Activated T-cell treated with anti-CD3 and anti-CD28 coated beads for 24 hours (primary cell): ENCODE results near the gene PRR12.

Source experiments
- DNase-seq: peaks from one replicate; pipeline ENCODE4 v3.0.0-alpha.2; 2020; ENCODE audit warnings: low read depth

The PRR12 gene

GRCh38 chr19:49645592-49645991, 54.6 kb downstream of the PRR12 start:
- no peak for DNase-seq

GRCh38 chr19:49645995-49646394, 55.0 kb downstream of the PRR12 start:
- DNase-seq, result no peak

GRCh38 chr19:49646586-49646985, 55.6 kb downstream of the PRR12 start:
- DNase-seq, result no peak

GRCh38 chr19:49651029-49651819, 60.2 kb downstream of the PRR12 start:
- no peak for DNase-seq

- DNase-seq, result no peak
Observed at GRCh38 chr19:49651820-49652550, 61.0 kb downstream of the PRR12 start.

- DNase-seq, result no peak
Observed at GRCh38 chr19:49652551-49653465, 61.8 kb downstream of the PRR12 start.

GRCh38 chr19:49653466-49653806, 62.5 kb downstream of the PRR12 start:
- no peak for DNase-seq

- DNase-seq, result no peak
Observed at GRCh38 chr19:49654581-49654980, 63.6 kb downstream of the PRR12 start.

- no peak for DNase-seq
Observed at GRCh38 chr19:49655570-49656455, 64.8 kb downstream of the PRR12 start.

GRCh38 chr19:49656456-49657109, 65.6 kb downstream of the PRR12 start:
- no peak for DNase-seq

- DNase-seq, result no peak
Observed at GRCh38 chr19:49657493-49658138, 66.6 kb downstream of the PRR12 start.

- DNase-seq, result no peak
Observed at GRCh38 chr19:49658139-49658517, 67.1 kb downstream of the PRR12 start.

- no peak for DNase-seq
Observed at GRCh38 chr19:49658566-49659442, 67.8 kb downstream of the PRR12 start.

- no peak for DNase-seq
Observed at GRCh38 chr19:49660338-49660961, 69.5 kb downstream of the PRR12 start.

- no peak for DNase-seq
Observed at GRCh38 chr19:49662011-49662410, 71.0 kb downstream of the PRR12 start.

- no peak for DNase-seq
Observed at GRCh38 chr19:49663224-49663623, 72.2 kb downstream of the PRR12 start.

- peak; percentile 87 for DNase-seq
Observed at GRCh38 chr19:49664171-49665035, 73.4 kb downstream of the PRR12 start.

GRCh38 chr19:49665036-49665350, 74.0 kb downstream of the PRR12 start:
- no peak for DNase-seq
